HG02938 (cell line): Measurements from ENCODE around the gene MPV17L2.
"Not testable (repeated sequence)": the region's sequence is repeated elsewhere in the genome, so short reads cannot be mapped to it uniquely, and the experiment has no call there.

Experiments used
- ATAC-seq: cut with Tn5 transposase; IDR thresholded peaks from one replicate; pipeline ENCODE4 v1.9.1; 2021; ENCODE audit warnings: mild to moderate bottlenecking, moderate library complexity; ENCODE audit not compliant: unreplicated experiment

MPV17L2 gene

DNA sequence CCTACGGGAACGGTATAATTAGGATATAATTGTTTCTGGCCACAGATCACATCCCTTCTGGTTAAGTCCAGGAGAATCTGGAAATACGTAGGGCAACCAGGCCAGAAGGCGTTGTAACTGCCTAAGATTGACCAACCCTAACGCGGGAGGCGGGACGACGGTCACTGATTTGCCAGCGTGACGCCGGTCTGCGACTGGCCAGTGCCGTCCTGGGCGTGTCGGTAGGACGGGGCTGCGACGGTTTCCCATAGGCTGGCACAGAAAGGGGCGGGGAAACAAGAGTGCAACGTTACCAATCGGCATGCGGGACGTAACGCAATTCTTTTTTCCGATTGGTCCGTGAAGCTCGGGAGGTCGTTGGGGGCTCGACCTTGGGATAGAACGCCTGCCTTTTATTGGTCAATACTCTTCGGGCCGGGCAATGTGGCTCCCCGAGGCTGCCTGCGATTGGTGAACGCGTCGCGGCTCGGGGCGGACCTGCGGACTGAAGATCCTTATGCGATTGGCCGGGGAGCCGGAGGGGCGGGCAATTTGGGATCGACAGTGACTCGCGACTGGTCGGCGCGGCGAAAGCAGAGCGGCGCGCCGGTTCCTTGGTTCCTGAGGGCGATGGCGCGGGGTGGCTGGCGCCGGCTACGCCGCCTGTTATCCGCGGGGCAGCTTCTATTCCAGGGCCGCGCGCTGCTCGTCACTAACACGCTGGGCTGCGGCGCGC lies at the start of gene MPV17L2:
MPV17L2 (plus strand) TSS at position 546 of the 715 bp plus-strand sequence; CDS start at position 610, 64 bp downstream.
- peak; percentile 85 for ATAC-seq

DNA sequence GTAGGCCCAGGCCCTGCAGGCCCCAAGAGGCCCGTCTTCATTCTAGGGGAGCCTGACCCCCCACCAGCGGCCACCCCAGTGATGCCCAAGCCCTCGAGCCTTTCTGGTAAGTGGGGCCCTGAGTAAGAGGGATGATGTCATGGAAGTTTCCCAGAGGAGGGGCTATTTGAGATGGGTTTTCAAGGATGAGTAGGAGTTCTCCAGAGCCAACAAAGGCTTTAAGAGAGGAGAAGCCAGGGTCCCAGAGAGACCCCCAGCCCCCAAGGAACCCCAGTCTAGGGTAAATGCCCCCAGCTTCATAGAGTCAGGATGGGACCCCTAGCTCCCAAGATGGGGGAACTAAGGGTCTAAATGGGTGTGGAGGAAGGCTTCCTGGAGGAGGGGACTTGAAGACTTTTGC lies 49.1 kb upstream of the MPV17L2 start:
- ATAC-seq: no peak

DNA sequence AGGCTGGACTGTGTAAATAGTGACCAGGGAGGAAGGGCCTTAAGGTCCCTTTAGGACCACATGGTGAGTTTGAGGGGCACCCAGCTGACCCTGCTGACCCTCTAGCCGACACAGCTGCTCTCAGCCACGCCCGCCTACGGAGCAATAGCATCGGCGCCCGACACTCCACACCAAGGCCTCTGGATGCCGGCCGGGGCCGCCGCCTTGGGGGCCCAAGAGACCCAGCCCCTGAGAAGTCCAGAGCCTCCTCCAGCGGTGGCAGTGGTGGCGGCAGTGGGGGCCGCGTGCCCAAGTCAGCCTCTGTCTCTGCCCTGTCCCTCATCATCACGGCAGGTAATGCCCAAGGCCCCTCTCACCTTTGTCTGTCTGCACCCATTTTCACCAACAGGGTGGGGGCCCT lies 48.7 kb upstream of the MPV17L2 start:
- ATAC-seq: no peak

DNA sequence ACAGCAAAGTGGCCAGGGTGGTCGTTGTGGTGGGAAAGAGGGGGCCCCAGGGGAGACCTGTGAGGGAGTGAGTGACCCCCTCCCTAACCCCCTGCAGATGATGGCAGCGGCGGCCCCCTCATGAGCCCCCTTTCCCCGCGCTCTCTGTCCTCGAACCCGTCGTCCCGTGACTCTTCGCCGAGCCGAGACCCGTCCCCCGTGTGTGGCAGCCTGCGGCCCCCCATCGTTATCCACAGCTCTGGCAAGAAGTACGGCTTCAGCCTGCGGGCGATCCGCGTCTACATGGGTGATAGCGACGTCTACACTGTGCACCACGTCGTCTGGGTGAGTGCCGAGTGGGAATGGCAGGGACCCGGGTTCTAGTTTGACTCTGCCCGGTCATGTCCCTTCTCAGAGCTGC lies 48.1 kb upstream of the MPV17L2 start:
- no peak for ATAC-seq

DNA sequence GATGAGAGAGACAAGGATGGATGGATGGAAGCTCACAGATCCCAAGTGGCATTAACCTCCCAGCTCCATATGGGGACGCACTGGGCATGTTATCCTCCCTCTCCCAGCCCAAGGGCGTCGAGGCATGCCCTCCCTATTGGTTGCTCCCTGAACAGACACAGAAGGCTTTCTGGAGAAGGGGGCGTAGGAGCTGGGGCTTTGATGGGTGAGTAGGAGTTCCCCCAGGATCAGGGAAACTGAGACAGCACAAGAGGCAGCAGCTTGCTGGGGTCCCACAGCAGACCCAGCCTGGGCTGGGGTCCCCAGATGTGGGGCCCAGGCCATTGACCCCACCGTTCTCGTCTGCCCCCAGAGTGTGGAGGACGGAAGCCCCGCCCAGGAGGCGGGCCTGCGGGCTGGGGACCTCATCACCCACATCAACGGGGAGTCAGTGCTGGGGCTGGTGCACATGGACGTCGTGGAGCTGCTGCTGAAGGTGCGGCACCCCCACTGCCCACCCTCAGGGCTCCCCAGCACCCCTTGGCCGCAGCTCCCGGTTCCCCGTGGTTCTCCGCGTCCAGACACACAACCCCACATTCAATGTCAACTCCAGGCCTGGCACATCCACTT lies 47.5 kb upstream of the MPV17L2 start:
- ATAC-seq: no peak

DNA sequence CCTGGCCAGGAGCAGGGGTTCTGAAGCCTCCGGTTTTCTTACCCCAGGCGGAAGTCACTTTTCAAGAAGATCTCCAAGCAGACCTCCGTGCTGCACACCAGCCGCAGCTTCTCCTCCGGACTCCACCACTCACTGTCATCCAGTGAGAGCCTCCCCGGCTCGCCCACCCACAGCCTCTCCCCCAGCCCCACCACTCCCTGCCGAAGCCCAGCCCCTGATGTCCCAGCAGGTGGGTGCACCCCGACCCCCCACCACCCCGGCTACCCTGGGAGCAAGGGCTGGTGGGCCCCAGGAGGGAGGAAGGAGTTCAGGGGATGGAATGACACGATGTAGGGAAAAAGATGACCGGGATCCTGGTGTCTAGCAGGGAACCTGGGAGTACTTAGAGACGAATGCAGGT lies 45.6 kb upstream of the MPV17L2 start:
- no peak for ATAC-seq

DNA sequence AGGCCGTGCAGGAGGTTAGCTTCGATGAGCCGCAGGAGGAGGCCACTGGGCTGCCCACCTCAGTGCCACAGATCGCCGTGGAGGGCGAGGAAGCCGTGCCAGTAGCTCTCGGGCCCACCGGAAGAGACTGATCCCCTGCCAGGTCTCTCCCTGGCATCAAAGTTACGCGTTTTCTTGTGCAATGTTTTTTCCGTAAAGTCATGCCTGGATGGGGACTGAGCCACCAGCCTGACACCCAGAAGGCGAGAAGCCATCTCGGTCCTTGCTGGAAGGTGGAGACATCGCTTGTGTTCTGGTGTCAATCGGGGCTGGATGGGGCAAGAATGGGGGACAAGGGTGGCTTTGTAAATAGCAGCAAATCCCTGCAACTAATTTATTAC lies 43.4 kb upstream of the MPV17L2 start:
- no peak for ATAC-seq

DNA sequence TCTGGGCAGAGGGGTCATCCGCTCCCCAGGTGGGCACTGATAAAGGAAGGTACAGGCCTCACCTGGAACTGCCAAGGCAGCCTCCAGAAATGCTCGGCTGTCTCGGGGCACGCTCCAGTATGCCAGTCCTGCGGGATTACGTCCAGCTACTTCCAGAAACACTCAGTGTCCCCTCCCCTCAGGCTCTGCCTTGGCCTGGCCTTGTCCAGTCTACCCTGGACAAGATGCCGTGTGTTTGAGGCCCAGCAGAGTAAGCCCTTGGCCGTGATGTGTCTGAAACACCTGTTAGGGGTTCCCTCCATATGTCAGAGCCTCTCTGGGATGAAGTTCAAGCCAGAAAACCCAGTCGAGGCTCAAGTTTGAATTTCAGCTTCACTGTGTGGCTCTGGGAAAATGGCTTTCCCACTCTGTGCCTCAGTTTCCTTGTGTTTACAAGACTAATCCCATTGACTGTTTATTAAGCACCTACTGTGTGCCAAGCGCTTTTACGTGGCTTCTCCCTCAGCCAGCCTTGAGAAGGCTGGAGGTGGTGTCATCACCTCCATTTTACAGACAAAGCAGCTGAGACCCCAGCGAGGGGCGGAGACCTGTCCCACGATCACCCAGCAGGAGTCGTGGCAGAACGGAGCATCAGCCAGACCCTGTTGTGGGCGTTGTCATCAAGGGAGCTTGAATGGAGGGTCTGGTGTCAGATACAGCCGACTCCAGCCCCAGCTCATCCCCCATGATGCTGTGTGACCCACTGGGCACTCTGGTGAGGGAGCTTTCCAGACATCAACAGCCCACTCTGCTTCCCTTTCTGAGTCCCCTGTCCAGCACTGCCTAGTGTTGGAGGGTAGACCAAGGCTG lies 42.0 kb upstream of the MPV17L2 start:
- no peak for ATAC-seq

DNA sequence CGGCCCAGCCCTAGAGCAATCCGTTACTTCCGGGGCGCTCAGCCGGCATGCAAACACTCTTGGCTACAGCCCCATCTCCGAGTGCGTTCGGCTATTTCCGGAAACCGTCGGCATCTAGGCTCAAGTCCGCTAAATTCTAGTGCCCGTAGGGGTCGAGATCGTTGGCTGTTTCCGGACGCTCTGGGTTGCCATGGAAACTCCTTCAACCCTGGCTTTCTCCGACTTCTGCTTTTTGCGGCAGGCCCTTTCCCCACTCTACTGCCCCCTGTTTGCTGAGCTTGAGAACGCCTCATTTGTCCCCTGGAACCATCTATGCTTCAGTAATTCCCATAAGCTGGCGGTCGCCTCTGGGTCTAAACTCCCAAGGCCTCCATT lies 40.6 kb upstream of the MPV17L2 start:
- peak; percentile 60 for ATAC-seq

DNA sequence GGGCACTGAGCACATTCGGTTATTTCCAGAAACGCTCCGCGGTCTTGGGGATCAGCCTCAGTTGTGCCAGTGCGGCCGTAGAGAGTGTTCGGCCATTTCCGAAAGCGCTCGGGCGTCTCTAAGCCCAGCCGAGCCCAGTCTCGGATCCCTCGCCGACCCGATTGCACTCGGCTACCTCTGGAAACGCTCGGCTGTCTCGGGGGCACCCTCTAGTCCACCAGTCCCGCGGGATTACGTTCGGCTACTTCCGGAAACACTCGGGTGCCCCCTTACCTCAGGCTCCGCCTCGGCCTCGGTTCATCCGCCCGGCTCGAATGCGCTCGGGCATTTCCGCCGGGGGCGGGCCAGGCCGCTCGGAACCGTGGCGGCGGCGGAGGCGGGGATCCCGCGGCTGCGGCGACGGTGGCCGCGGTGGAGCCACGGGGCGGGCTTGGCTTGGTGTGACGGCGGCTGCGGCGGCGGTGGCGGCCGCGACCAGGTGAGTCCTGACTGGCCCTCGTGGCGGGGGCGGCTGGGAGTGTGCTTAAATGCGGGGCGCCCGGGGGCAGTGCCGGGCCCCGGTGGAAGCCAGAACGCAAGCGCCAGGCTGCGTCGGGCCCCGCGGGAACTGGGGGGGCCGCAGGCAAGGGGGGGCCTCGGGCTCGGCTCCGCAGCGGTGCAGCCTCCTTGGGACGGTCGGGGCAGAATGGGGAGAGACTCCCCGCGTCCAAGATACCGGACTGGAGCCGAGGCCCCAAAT lies 40.0 kb upstream of the MPV17L2 start, which contains the start of gene PIK3R2:
PIK3R2 (plus strand) TSS at position 347 of the 739 bp plus-strand sequence. CDS start 2,717 bp downstream, outside the sequence.
- ATAC-seq: peak; percentile 66

DNA sequence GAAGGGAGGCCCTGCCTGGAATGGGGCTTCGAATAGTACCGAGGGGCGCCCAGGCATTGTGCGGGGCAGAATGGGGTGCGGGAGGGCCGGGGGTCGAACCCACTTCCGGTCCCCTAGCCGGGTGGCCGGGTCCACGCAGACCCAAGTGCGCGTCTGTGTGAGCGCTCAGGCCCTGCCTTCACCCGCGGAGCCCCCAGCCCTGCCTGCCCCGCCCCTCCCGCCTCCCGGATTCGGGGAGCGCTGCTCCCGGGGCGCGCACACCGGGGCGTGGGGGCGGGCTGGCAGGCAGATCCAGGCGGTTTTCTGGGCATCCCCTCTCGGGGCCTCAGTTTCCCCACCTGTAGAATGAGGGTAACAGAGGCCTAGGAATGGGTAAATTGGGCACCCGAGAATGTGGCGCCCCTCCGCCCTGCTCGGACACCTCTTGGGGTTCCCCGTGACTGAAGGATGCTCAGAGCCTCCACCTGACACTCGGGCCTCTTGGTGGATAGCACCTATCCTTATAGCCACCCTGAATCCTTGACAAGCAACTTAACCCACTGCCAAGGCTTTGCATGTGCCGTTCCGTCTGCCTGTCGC lies 39.4 kb upstream of the MPV17L2 start:
- no peak for ATAC-seq

DNA sequence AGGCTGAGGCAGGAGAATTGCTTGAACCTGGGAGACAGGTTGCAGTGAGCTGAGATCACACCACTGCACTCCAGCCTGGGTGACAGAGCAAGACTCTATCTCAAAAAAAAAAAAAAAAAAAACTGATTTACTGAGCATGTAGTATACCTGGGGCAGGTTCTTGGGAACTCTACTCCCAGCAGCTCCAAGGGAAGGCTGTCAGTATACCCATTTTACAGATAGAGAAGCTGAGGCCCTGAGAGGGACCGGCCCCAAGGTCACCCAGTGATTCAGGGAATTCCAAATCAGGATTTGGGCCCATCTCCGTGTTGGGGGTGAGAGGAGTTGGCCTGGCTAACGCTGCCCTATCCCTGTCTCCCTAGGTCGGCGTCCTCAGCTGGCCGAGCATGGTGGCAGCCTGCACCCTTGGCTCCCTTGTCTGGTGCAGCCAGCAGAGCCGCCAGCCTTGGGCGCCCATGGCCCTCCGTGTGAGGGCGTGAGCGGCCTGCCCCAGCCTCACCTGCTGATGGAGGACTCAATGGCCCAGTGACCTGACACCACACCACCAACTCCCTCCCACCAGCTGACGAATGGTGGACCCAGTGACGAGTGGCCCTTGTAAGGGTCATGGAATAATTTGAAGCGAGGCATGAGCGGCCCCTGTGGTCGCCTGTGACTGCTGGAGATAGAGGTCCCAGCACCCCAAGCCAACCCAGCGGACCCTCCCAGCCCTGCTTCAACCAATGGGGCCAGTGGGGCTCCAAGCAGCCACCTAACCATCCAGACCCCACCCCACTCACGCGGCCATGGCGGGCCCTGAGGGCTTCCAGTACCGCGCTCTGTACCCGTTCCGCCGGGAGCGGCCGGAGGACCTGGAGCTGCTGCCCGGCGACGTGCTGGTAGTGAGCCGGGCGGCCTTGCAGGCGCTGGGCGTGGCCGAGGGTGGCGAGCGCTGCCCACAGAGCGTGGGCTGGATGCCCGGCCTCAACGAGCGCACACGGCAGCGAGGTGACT lies 37.6 kb upstream of the MPV17L2 start:
- no peak for ATAC-seq

DNA sequence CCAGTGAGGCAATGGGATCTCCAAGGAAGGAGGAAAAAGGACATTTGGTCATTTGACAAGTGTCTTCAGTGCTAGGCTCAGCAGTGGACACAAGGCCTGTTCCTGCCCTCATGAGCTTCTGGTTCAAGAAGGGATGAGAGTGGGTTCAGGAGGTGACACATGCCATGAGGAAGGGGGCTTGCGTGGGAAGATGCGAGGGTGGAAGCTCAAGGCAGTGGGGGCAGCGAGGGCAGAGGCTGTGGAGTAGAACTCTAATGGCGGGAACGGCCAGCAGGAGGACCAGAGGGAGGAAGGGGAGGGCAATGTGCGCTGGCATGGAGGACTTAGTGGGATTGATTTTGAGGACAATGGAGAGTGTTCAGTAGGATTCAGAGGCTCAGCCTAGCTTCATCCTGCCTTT lies 36.8 kb upstream of the MPV17L2 start:
- ATAC-seq: no peak

DNA sequence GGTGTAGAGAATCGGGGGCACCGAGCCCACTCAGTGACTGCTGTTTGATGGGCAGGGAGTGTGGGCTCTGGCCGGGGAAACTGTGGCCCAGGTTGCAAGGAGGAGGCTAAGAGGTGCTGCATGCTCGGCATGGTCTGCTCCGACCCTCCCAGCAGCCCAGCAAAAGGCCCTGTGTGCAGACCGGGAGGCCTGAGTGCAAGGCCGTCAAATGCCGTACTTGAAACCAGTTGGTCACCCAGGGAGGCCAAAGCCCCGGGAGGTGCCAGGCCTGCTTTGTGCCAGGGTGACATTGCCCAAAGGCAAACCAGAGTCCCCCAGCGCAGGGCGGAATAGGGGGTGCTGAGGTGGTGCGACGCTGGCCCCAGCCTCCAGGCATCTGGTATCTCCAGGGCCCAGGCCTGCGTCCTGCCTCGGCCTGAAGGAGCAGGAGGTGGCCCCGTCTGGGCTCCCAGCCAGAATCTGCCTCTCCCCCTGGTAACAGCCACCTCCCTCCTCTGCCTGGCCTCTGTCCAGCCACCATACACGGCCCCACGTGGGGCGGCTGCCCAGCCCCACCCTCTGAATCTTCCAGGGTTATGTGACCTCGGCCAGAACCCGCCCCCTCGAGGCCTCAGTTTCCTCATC lies 36.1 kb upstream of the MPV17L2 start:
- ATAC-seq: no peak

DNA sequence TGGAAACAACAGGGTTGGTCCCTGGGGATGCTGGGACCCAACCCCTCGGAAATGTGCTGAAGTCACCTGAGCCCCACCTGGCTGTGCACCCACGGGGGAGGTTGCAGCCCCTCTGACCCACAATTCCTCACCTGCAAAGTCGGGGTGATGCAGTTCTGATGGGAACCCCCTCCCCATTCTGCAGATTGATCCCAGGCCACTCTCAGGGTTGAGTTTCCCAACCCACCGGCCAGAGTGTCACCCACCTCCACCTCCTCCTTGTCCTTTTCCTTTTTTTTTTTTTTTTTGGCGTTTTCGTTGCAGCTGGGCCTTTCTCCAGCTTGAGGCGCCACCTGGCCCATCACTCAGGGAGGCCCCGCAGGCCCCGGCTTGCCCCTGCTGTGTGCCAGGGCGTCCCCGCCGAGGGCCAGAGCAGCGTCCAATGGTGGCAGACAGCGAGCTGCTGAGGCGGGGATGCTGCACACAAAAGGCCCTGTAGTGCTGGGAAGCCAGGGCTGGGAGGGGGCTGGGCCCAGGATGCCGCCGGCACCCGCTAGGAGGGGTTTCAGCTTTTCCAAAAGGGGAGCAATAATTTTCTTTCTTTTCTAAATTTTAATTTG lies 35.5 kb upstream of the MPV17L2 start:
- no peak for ATAC-seq

DNA sequence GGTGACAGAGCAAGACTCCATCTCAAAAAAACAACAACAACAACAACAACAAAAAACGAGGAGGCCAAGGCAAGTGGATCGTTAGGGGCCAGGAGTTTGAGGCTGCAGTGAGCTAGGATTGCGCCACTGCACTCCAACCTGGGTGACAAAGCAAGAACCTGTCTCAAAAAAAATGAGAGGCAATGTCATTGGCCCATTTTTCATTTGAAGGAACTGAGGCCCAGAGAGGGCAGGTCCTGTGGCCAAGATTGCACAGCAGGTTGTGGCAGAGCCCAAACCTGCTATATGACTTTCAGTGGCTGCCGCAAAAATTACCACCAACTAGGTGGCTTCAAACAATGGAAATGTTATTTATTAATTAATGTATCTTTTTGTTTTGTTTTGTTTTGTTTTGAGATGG lies 34.6 kb upstream of the MPV17L2 start:
- no peak for ATAC-seq

DNA sequence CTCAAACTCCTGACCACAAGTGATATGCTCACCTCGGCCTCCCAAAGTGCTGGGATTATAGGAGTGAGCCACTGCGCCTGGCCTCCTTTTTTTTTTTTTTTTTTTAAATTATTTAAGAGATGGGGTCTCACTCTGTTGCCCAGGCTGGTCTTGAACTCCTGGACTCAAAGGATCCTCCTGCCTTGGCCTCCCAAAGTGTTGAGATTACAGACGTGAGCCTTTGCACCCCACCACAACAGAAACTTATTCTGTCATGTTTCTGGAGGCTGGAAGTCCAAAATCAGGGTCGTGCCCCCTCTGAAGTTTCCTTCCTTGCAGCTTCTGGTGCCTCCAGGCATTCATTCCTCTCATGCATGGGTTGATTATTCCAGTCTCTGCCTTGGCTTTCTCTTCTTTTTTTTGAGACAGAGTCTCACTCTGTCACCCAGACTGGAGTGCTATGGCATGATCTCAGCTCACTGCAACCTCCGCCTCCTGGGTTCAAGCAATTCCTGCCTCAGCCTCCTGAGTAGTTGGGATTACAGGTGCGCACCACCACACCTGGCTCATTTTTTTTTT lies 33.9 kb upstream of the MPV17L2 start:
- ATAC-seq: not testable (repeated sequence)

DNA sequence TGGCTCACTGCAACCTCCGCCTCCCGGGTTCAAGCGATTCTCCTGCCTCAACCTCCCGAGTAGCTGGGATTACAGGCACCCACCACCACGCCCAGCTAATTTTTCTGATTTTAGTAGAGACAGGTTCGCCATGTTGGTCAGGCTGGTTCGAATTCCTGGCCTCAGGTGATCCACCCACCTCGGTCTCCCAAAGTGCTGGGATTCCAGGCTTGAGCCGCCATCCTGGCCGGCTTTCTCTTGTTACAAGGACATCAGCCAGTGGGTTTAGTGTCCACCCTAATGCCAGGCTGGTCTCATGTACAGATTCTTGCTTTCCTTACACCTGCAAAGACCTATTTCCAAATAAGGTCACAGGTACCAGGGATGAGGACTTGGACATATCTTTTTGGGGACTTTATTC lies 33.2 kb upstream of the MPV17L2 start:
- ATAC-seq: no peak
